HG03571 (cell line): ENCODE results near the gene EXOC3L2.
"Not testable (repeated sequence)": the region's sequence is repeated elsewhere in the genome, so short reads cannot be mapped to it uniquely, and the experiment has no call there.

ENCODE experiments used
- ATAC-seq: cut with Tn5 transposase; IDR thresholded peaks from one replicate; pipeline ENCODE4 v1.9.1; 2021; ENCODE audit not compliant: unreplicated experiment

The EXOC3L2 gene

GRCh38 chr19:45245334-45245787 lies at the start of gene EXOC3L2:
Gene EXOC3L2, minus strand, starts transcription at chr19:45245407. Its CDS starts 6,362 bp downstream, at chr19:45239045.
- ATAC-seq = no peak

GRCh38 chr19:45294291-45295029 lies 49.3 kb upstream of the EXOC3L2 start:
- no peak for ATAC-seq

- ATAC-seq = no peak
Measured at GRCh38 chr19:45293682-45294081, 48.5 kb upstream of the EXOC3L2 start.

GRCh38 chr19:45291834-45292233 lies 46.6 kb upstream of the EXOC3L2 start:
- no peak for ATAC-seq

GRCh38 chr19:45290381-45290931 lies 45.2 kb upstream of the EXOC3L2 start:
- no peak for ATAC-seq

GRCh38 chr19:45283443-45284033 lies 38.3 kb upstream of the EXOC3L2 start:
- no peak for ATAC-seq

GRCh38 chr19:45280471-45280961 lies 35.3 kb upstream of the EXOC3L2 start:
- ATAC-seq = no peak

GRCh38 chr19:45279587-45280192 lies 34.5 kb upstream of the EXOC3L2 start:
- no peak for ATAC-seq

GRCh38 chr19:45278087-45278486 lies 32.9 kb upstream of the EXOC3L2 start:
- ATAC-seq = no peak

- no peak for ATAC-seq
Measured at GRCh38 chr19:45276284-45276687, 31.1 kb upstream of the EXOC3L2 start.

GRCh38 chr19:45275370-45275971 lies 30.3 kb upstream of the EXOC3L2 start:
- ATAC-seq = no peak

- ATAC-seq = no peak
Measured at GRCh38 chr19:45273521-45273855, 28.3 kb upstream of the EXOC3L2 start.

GRCh38 chr19:45271735-45272108 lies 26.5 kb upstream of the EXOC3L2 start:
- ATAC-seq = no peak

GRCh38 chr19:45271098-45271734 lies 26.0 kb upstream of the EXOC3L2 start:
- ATAC-seq = no peak

GRCh38 chr19:45269939-45270338 lies 24.7 kb upstream of the EXOC3L2 start:
- not testable (repeated sequence) for ATAC-seq

- ATAC-seq = no peak
Measured at GRCh38 chr19:45267296-45267695, 22.1 kb upstream of the EXOC3L2 start.

GRCh38 chr19:45265375-45265774 lies 20.2 kb upstream of the EXOC3L2 start:
- no peak for ATAC-seq

GRCh38 chr19:45264781-45265317 lies 19.6 kb upstream of the EXOC3L2 start:
- ATAC-seq = no peak

GRCh38 chr19:45263013-45263412 lies 17.8 kb upstream of the EXOC3L2 start:
- no peak for ATAC-seq

GRCh38 chr19:45262570-45262969 lies 17.4 kb upstream of the EXOC3L2 start:
- no peak for ATAC-seq

GRCh38 chr19:45258862-45259261 lies 13.7 kb upstream of the EXOC3L2 start:
- no peak for ATAC-seq
